ENCODE measurements around the gene SLC4A5.
"Not testable (repeated sequence)": the region's sequence is repeated elsewhere in the genome, so short reads cannot be mapped to it uniquely, and the experiment has no call there.

Gene SLC4A5

DNA sequence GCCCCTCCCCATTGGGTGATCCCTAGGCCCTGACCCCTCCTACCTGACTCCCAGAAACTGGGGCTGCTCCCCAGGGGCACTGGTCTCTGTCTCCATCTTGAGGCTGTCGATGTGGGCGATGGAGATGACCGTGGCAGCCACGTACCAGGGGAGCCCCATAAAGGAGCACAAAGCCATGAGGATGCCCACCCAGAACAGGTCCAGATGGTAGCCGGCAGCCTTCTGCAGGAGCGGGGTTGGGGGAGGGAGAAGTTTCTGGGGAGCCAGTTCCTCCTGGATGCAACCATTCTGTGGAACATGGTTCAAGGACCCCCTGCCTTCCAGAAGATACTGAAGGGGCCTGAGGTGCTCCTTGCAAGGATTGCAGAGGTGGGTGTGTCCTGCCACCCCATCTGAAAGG lies 110.8 kb downstream of the SLC4A5 start:
- DNase-seq (ENCODE audit: low read depth), result no peak

DNA sequence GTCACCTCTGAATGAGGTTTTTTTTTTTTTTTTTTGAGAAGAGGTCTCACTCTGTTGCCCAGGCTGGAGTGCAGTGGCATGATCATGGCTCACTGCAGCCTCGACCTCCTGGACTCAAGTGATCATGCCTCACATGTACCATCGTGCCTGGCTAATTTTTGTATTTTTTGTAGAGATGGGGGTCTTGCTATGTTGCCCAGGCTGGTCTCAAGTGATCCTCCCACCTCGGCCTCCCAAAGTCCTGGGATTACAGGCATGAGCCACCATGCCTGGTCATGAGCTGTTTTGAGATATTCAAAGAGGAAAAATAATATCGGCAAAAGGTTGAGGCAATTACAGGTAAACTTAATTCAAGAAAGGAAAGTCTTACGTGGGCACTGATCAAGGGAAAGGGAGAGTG lies 113.4 kb downstream of the SLC4A5 start:
- not testable (repeated sequence) for DNase-seq (ENCODE audit: low read depth)

DNA sequence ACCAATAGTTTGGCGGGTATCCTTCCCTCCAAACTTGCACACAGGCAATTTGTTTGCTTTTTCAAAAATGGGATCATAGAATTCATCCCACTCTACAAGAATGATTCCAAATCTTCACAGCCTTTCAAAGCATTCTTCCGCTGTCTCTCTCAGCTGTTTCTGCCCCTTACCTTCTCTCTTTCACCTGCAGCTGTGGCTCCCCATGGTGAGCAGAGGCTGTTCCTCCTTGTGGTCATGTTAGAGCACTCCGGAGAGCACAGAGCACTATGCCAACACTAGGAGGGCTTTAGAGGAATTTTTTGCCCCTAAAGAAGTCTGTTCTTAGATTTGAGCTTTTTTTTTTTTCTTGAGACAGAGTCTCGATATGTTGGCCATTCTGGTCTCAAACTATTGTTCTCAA lies 114.4 kb downstream of the SLC4A5 start:
- no peak for DNase-seq (ENCODE audit: low read depth)

DNA sequence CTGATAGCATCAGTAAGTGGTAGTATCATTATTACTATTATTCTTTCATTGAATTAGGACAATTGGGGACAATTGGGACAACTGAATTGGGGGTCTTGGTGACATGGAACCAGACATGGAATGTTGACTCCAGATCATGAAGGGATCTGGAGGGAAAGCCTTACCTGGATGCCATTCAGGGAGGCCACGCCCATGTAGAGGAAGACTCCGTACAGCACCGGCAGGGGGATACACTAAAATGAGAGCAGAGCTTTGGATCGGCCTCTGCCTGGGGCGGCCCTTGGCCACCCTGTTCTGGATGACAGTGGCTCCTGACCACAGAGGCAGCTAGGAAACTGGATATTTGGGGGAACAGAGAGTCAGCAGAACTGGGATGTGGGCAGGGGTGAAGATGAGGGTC lies 115.6 kb downstream of the SLC4A5 start:
- DNase-seq (ENCODE audit: low read depth), result no peak

DNA sequence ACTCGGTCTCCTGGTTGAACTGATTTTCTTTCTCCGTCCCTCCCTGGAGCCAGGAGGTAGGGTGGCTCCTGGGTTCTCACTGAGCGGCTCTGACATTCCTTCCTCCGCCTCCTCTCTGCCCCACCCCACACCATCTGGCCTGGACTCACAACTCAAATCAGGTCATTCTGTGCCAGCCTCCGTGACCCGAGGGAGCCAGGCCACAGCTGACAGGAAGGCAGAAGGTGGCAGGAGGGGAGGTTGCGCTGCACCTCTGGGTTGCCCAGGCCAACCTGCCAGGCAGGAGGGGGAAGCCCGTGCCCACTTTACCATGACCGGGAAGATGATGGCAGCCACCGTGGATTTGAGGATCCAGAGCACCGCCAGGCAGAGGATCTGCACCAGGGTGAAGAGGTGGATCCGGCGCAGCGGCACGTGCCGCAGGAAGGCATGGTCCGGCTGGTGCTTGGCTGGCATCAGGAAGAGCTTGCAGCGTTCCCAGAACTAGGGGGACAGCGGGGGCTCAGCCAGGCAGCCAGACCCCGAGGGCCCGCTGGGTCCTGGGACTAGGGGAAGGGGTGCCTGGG lies 116.5 kb downstream of the SLC4A5 start:
- DNase-seq (ENCODE audit: low read depth), result no peak

DNA sequence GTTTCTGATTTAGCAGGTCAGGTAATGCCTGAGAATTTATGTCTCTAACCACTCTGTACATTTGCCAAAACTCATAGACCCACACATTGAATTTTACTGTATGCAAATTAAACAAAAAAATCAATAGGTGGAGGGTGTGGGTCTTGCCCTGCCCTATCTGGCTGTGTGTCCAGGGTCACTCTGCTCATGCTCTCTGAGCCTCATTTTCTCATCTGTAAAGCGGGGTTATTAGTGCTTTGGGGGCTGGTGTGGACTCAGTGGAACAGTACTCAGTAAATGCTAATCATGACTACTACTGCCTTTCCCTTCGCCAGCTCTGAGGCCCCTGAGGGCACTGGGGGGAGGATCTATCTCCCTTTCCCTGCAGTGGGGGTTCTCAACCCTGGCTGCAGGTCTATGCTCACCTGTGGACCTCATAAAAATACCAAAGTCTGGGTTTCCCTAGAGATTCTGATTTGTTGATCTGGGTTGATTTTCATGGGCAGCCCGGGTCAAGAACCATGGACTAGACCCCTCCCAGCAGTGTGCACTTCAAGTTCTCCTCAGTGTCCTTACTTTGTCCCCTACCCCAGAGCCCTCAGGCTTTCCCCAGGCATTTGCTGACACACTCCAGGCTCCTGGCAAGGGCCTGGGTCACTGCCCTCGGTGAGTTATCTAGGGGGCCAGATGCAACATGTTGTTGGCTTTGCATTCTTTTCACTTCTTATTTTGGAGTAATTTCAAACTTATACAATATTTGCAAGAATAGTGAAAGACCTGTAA lies 117.3 kb downstream of the SLC4A5 start:
- no peak for DNase-seq (ENCODE audit: low read depth)

DNA sequence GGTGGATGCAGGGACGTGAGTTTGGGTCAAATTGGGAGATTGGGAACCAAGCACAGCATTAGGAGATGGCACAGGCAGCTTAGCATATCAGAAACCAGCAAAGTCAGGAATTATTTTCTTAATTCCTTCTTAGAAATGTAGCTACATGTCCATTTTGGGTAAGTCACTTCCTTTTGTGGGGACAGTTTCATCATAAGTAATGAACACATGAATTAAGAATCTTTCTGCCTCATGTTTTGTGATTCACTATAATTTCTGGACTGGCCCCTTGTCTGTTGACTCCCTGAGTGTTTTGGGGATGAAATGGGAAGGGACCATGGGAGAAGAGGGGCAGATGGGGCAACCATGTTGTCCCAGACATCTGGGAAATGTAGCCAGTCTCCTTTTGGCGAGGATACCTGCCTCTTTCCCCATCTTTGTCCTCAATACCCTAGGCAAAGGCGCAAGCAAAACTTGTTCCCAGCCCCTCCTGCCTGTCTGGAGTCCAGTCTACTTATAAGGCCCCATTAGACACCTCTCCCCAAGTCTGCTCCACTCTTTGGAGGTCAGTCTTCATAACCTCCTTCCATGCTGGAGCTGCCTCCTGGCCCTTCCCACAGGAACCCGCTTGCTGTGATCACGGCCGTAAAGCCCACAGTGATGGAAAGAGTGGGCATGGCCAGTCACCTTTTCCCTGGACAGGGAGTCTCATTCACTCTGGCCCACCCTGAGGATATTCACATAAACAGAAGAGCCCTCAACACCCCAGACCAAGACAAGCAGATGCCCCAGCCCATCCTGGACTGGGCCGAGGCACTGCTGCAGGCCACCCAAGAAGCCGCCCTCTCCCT lies 119.1 kb downstream of the SLC4A5 start:
- no peak for DNase-seq (ENCODE audit: low read depth)

DNA sequence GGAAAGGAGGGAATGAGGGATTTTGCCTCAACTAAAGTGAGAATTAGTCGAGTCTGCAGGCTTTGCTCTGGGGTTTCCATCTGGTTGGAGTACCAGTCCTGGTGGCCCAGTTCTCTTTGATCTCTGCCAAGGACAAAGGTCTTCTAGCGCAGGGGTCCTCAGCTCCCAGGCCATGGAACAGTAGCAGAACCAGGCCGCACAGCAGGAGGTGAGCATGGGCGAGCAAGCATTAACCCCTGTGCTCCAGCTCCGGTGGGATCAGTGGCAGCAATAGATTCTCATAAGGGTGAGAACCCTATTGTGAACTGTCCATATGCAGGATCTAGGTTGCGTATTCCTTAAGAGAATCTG lies 120.9 kb downstream of the SLC4A5 start:
- no peak for DNase-seq (ENCODE audit: low read depth)

DNA sequence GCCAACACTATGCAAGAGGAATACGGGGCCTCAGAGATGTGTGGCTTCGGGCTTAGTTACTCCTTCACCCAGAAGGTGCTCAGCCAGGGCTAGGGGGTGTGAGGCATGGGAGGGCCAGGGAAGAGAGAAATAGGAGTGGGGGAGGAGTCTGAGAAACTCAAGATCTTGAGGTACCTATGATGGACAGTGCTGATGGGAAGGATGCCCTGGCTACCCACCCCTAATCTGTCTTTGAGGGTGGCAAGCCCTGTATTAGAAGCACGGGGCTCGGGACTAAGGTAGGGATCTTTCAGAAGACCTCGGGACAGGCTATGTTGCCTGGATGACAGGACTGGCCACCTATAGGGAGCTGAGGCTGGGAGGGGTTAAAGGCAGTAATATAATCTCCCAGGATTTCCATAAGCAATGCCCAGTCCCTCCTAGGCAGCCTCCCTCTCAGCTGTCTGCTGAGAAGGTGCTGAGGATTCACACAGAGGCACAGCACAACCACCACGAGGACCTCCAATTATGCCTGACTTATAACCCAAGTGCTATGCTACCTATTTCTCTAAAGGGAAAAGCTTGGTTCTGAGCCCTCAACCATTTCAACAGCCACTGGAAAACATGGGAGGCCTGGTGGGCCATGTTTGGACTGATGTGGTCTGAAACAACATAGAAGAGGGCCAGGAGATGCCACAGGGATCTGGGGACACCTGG lies 121.5 kb downstream of the SLC4A5 start:
- no peak for DNase-seq (ENCODE audit: low read depth)

DNA sequence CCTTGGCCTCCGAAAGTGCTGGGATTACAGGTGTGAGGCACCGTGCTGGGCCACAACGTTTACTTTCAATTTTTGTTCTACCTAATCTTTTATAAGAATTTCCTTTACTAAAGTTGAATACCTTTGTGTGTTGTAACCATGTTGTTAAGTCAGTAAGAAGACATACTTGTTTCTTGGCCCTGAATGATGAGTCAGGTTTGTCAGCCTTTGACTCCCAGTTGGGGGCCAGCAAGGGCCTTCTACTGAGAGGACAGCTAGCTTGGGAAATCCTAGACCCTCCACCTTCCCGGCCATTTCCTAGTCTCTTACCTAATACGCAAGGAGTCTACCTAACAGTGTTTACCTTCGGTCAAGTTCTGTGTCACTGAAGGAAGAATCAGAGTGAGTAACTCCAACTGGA lies 122.1 kb downstream of the SLC4A5 start:
- no peak for DNase-seq (ENCODE audit: low read depth)

DNA sequence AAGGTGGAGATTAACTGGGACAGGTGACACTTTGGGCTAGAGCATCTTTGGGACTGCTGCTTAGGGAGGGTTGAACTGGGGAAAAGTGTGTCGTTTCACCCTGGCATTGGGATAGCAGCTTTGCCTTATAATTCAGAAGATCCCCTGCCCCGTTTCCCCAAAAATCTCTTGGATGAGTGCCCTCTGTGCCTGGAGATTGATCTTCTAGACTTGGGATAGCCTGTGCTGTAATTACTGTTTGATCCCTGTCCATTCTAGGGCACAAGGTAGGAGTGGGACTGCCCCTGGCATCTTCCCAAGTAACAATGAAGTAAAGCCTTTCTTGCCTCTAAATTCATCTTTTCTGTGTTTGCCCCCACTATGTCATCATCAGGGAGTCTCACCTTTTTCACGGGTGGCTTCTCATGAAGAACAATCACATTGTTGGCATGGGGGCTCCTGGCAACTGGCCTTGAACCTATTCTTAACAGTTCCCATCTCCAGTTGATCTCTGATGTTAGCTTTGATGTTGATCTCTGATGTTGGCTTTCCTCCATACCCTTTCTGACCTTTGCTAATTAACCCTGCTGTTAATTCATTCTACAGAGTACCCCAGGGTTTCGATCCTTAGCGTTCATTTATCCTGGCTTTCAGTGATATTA lies 123.2 kb downstream of the SLC4A5 start:
- DNase-seq (ENCODE audit: low read depth), result no peak

DNA sequence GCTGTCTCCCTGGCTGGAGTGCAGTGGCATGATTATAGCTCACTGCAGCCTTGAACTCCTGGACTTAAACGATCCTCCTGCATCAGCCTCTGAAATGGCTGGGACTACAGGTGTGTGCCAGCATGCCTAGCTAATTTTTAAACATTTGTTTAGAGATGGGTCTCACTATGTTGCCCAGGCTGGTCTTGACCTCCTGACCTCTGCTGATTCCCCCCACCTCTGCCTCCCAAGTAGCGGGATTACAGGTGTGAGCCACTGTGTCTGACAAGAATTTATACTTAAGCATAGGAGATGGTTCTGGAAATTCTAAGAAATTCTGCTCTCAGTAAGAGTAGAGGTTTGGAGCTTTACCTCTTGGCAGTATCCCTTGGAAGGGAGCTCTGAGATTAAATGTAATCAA lies 126.6 kb downstream of the SLC4A5 start:
- DNase-seq (ENCODE audit: low read depth), result no peak

DNA sequence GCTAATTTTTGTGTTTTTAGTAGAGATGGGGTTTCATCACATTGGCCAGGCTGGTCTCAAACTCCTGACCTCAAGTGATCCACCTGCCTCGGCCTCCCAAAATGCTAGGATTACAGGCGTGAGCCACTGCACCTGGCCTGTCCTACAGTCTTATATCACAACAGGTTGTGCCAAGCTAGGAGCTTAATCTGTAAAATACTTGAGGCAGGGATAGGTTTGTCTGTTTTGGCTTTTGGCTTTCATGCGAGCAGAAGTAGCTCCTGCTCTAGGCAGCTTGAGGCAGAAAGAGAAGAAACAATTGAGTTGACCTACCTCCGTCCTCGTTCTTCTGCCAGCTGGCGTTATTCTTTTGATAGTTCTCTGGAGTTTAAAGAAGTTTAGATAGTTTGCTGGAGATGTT lies 127.4 kb downstream of the SLC4A5 start:
- not testable (repeated sequence) for DNase-seq (ENCODE audit: low read depth)

DNA sequence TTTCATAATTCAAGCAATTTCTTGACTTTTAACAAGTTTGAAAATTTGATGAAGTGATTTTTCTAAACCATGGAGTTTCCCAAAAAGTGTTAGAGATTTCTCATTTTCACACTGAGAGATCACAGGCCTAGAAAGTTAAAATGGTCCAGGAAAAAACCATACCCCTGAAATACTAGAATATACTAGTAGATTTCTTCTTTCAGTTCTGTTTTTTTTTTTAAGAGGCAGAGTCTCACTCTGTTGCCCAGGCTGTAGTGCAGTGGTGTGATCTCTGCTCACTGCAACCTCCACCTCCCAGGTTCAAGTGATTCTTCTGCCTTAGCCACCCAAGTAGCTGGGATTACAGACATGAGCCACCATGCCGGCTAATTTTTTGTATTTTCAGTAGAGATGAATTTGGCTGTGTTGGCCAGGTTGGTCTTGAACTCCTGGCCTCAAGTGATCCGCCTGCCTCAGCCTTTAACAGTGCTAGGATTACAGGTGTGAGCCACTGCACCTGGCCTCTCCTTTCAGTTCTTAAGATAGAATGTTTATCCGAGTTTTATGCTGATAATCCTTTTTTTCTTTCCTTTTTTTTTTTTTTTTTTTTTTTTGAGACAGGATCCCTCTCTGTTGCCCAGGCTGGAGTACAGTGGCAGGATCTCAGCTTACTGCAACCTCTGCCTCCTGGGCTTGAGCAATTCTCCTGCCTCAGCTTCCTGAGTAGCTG lies 130.4 kb downstream of the SLC4A5 start:
- no peak for DNase-seq (ENCODE audit: low read depth)

DNA sequence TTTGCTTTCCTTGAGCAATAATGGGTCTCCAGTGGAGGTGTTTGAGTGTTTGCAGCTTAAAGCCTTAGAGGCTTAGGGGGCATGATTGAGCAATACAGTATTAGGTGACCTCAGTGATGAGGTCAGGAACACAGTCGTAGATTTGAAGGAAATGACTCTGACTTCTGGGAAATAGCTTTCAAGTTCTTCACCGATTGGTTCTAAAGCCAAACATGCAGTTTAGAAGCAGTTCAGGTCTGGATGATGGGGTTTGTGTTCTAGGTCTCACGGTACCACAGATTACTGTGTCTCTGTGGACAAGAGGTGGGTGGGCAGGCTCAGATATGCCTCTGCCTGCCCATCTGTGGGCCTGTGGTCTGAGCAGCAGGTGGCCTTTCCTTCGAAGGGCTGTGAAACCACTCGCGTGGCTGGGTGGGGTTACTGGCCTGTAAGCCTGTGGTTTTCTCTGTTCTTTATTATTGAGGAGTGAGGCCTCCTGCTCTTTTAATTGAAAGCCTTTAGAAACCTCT lies 137.0 kb downstream of the SLC4A5 start:
- DNase-seq (ENCODE audit: low read depth), result no peak

DNA sequence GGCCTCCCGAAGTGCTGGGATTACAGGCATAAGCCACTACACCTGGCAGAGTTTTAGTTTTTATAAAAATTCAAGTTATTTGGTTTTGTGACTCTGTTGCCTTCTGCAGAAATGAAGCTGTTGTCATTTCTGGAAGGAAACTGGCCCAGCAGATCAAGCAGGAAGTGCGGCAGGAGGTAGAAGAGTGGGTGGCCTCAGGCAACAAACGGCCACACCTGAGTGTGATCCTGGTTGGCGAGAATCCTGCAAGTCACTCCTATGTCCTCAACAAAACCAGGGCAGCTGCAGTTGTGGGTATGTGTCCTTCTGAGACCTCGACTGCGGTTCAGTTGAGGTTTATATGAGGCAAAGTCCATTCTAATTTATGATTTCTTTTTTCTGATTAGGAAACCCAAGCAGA lies 137.6 kb downstream of the SLC4A5 start:
- DNase-seq (ENCODE audit: low read depth), result no peak

DNA sequence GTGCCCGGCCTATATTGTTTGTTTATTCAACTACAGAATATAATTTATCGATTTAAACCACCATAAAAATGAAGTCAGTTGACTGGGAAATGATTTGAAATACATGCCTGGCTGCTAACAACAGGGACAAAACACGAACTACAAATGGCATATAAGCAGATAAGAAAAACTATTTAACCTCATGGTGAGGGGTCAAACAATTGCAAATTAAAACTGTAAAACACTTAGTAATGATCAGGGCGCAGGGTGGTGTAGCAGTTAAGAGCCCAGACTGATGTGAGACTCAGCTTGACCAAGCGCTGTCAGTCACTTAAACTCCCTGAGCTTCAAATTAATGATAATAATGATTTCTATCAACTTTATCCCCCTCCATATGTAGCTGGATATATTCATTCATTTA lies 138.1 kb downstream of the SLC4A5 start:
- no peak for DNase-seq (ENCODE audit: low read depth)

DNA sequence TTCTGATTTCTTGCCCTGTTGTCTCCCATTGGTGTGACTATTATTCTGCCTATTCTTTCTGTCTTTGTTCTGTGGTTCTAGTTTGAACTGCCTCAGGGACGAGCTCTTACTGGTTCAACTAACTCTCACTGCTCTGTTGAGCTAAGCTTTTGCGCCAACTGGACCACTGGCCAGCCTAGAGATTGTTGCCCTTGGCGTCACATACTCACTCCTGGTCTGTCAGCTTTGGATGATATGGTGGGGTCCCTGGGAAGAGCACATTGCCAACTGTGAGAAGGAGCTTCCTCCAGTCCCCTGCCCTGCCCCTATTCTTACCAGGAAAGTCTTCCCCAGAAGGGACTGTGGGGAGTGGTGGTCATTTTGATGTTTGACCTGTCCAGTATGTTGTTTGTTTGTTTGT lies 138.8 kb downstream of the SLC4A5 start:
- DNase-seq (ENCODE audit: low read depth), result no peak

DNA sequence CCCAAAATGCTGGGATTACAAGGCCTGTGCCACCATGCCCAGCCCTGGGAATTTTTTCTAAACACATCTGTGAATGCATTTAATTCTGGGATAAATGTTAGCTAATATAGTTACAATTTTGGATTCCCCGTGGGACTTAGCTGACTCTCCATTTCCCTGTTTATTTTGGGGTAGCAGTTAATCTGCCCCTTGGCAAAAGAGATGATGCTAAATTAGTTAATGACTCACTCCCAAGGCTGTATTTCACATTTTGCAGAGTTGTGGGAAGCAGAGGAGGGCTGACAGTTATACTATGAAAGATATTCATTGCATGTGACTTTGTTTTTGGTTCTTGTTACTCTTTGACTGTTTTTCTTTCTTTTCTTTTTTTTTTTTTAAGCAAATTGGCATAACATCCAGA lies 141.6 kb downstream of the SLC4A5 start:
- no peak for DNase-seq (ENCODE audit: low read depth)

DNA sequence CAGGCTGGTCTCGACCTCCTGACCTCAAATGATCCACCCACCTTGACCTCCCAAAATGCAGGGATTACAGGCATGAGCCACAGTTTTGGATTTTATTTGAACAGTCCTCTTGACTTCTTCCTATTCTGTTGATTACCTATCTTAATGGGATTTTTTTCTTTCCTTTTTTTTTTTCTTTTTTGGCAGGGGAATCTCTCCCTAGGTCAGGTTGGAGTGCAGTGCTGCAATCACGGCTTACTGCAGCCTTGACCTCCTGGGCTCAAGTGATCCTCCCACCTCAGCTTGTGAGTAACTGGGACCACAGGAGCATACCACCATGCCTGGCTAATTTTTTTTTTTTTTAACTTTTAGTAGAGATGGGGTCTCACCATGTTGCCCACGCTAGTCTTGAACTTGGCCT lies 142.0 kb downstream of the SLC4A5 start:
- no peak for DNase-seq (ENCODE audit: low read depth)

DNA sequence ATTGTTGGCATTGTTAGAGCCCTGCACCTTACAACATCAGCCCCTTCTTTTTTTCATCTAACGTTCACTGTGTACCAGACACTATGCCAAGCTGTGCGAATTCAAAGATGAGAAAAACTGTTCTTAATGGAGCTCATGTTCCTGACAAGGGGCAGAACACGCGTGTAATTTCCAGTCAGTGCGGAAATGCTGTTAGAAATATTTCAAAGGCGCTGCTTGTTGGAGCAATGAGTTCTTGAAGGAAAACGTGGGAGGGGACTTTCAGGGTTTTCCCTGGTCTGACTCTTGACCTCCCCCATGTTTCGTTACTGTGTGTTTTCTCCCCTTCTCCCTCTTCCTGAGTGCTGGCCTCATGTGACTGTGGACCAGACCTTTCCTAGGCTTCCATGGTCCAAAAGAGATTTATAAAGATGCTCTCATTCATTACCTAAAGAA lies 143.3 kb downstream of the SLC4A5 start:
- DNase-seq (ENCODE audit: low read depth), result no peak

All from T follicular helper cell (primary cell).